ENCODE data around the gene ANP32B. TPM values are rescaled to one million over a fixed set of nuclear protein-coding genes. Genes with fewer than 3 reads are reported as not detected.

Gene ANP32B
- total RNA-seq, 2 experiments from 2014 or later: 178 to 192 TPM

DNA sequence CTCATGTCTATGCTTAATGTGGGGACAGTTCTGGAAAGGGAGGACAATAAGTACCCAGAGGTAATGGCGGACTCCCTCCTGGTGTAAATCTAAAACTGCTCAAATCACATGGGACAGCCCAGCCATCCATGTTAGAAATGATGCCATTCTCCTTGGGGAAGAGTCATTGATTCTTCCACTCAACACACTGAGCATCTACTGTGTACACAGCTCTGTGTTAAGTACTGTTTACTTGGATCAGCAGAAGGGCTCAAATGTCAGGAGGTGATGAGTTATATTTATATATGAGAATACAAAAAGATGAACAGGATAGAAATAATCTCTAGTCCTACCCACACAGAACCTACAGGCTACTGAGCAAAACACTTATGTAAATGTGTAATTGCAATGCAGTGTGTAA lies 41.6 kb downstream of the ANP32B start:
- ATAC-seq (ENCODE audit: poor library complexity): no peak

DNA sequence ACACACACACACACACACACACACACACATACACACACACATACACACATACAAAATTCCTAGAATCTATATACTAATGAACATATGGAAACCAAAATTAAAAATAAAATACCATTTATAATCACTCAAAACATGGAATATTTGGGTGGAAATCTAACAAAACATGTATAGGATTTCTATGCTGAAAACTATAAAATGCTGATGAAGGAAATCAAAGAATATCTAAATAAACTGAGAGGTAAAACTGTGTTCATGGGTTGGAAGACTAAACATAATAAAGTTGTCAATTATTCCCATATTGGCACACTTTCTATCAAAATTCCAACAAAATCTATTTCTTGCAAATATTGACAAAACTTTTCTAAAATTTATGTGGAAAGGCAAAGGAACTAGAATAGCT lies 48.0 kb downstream of the ANP32B start:
- ChIA-PET POLR2A (no interaction called here), CTCF (interaction anchor here (1.0 kb wide), 1 partner anchor 48 kb away, joined by 3 read pairs; the partner anchor contains the start of gene ANP32B)
- H3K27me3 ChIP-seq (ENCODE audit: control insufficient read depth in 1 of 2, insufficient read depth in 2 of 2, low read length in 2 of 2): no peaks in the 10 kb centered on the region
- intact Hi-C loops (cut with DNase I, micrococcal nuclease): loop anchor here (5.0 to 10.0 kb wide), 2 partner anchors 44 to 226 kb away; no protein-coding TSS in a partner anchor
- H3K27ac ChIP-seq (ENCODE audit: low read depth in 1 of 2, low read length in 2 of 2): no peak overlapping the region
- H3K9me3 Mint-ChIP-seq: no peaks in the 10 kb centered on the region
- ATAC-seq (ENCODE audit: poor library complexity): no peak
- peaks cover 6% of the 10 kb centered on the region for H3K4me1 ChIP-seq (ENCODE audit: insufficient read depth, low read length)
- H3K27me3 Mint-ChIP-seq: no peaks in the 10 kb centered on the region
- H3K4me3 Mint-ChIP-seq: no peak overlapping the region
- no peak overlapping the region for H3K27ac Mint-ChIP-seq
- TF ChIP-seq, protein P1, sequence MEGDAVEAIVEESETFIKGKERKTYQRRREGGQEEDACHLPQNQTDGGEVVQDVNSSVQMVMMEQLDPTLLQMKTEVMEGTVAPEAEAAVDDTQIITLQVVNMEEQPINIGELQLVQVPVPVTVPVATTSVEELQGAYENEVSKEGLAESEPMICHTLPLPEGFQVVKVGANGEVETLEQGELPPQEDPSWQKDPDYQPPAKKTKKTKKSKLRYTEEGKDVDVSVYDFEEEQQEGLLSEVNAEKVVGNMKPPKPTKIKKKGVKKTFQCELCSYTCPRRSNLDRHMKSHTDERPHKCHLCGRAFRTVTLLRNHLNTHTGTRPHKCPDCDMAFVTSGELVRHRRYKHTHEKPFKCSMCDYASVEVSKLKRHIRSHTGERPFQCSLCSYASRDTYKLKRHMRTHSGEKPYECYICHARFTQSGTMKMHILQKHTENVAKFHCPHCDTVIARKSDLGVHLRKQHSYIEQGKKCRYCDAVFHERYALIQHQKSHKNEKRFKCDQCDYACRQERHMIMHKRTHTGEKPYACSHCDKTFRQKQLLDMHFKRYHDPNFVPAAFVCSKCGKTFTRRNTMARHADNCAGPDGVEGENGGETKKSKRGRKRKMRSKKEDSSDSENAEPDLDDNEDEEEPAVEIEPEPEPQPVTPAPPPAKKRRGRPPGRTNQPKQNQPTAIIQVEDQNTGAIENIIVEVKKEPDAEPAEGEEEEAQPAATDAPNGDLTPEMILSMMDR (IDR thresholded peaks at IDR 0.05): no peak
- peaks cover under 1% of the 10 kb centered on the region for H3K36me3 Mint-ChIP-seq (ENCODE audit: low read depth)
- no peaks in the 10 kb centered on the region for H3K36me3 ChIP-seq (ENCODE audit: insufficient read depth, low read length)
- H3K4me1 Mint-ChIP-seq (ENCODE audit: low read depth): peaks cover 5% of the 10 kb centered on the region
- no peak overlapping the region for H3K4me3 ChIP-seq (ENCODE audit: low read length)
- no peak for DNase-seq
- H3K9me3 ChIP-seq (ENCODE audit: control insufficient read depth in 1 of 2, insufficient read depth in 1 of 2, low read length in 2 of 2): no peaks in the 10 kb centered on the region

More for the DNA sequence above, 41.6 kb downstream of the ANP32B start:
- Histone ChIP-seq H3K4me3 (ENCODE audit: low read length) (no peak overlapping the region), H3K27me3 (ENCODE audit: control insufficient read depth in 1 of 2, insufficient read depth in 2 of 2, low read length in 2 of 2) (no peaks in the 10 kb centered on the region), H3K4me1 (ENCODE audit: insufficient read depth, low read length) (no peaks in the 10 kb centered on the region), H3K9me3 (ENCODE audit: control insufficient read depth in 1 of 2, insufficient read depth in 1 of 2, low read length in 2 of 2) (no peaks in the 10 kb centered on the region), H3K36me3 (ENCODE audit: insufficient read depth, low read length) (peaks cover 4% of the 10 kb centered on the region), H3K27ac (ENCODE audit: low read depth in 1 of 2, low read length in 2 of 2) (no peak overlapping the region)
- no peaks in the 10 kb centered on the region for H3K9me3 Mint-ChIP-seq
- H3K27me3 Mint-ChIP-seq: no peaks in the 10 kb centered on the region
- H3K36me3 Mint-ChIP-seq (ENCODE audit: low read depth): peaks cover 8% of the 10 kb centered on the region
- H3K4me1 Mint-ChIP-seq (ENCODE audit: low read depth): no peaks in the 10 kb centered on the region
- ChIA-PET CTCF (no interaction called here), POLR2A (interaction anchor here (1.6 kb wide), 2 partner anchors 10 to 103 kb away, joined by 4 read pairs; partner anchors contain the start of gene TRMO)
- no peak overlapping the region for H3K4me3 Mint-ChIP-seq
- TF ChIP-seq, protein P1 (IDR thresholded peaks at IDR 0.05): no peak
- H3K27ac Mint-ChIP-seq: no peak overlapping the region
- intact Hi-C loops (cut with DNase I, micrococcal nuclease): no loop called here
- DNase-seq: no peak

DNA sequence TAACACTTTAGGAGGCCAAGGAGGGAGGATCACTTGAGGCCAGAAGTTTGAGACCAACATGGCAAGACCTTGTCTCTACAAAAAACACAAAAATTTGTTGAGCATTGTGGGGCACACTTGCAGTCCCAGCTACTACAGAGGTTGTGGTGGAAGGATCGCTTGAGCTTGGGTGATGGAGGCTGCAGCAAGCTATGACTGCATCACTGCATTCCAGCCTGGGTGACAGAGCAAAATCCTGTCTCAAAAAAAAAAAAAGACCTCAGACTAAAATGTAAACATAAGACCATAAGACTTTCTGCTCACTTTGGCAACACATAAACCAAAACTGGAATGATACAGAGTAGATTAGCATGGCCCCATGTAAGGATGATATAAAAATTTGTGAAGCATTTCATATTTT lies 48.8 kb downstream of the ANP32B start:
- Histone ChIP-seq H3K9me3 (ENCODE audit: control insufficient read depth in 1 of 2, insufficient read depth in 1 of 2, low read length in 2 of 2) (no peaks in the 10 kb centered on the region), H3K27ac (ENCODE audit: low read depth in 1 of 2, low read length in 2 of 2) (no peak overlapping the region), H3K4me1 (ENCODE audit: insufficient read depth, low read length) (peaks cover 6% of the 10 kb centered on the region), H3K27me3 (ENCODE audit: control insufficient read depth in 1 of 2, insufficient read depth in 2 of 2, low read length in 2 of 2) (no peaks in the 10 kb centered on the region), H3K4me3 (ENCODE audit: low read length) (no peak overlapping the region), H3K36me3 (ENCODE audit: insufficient read depth, low read length) (no peaks in the 10 kb centered on the region)
- Mint-ChIP-seq H3K4me1 (ENCODE audit: low read depth) (peaks cover 5% of the 10 kb centered on the region), H3K27ac (no peak overlapping the region), H3K9me3 (no peaks in the 10 kb centered on the region), H3K36me3 (ENCODE audit: low read depth) (no peaks in the 10 kb centered on the region), H3K4me3 (no peak overlapping the region), H3K27me3 (no peaks in the 10 kb centered on the region)
- intact Hi-C loops (cut with DNase I, micrococcal nuclease): loop anchor here (5.0 to 10.0 kb wide), 2 partner anchors 45 to 227 kb away; no protein-coding TSS in a partner anchor
- TF ChIP-seq, protein P1 (IDR thresholded peaks at IDR 0.05): no peak
- ChIA-PET CTCF (interaction anchor here (0.7 to 1.0 kb wide), 3 partner anchors 49 to 142 kb away, joined by 3 read pairs; partner anchors contain the start of gene ANP32B), POLR2A (no interaction called here)
- ATAC-seq (ENCODE audit: poor library complexity) (no peak), DNase-seq (no peak)
